Spleen (tissue), 11 donors: Measurements from ENCODE around the gene NFATC2IP. TPM values are rescaled to one million over a fixed set of nuclear protein-coding genes. Genes with fewer than 3 reads are reported as not detected.

Experiments
- DNase-seq: peaks from one replicate; pipeline ENCODE4 v3.0.0-alpha.2; 2020
- H3K27ac ChIP-seq, 8 donors: fragments of 200-600 bp; sonication (generic) in 7 of 8; 1 replicate in 4 of 8; 2 replicates in 4 of 8; pipeline versions ENCODE4 v1.5.0 to v1.8.0; 2016 to 2021; ENCODE audit warnings: inconsistent platforms in 4 of 8, mild to moderate bottlenecking in 4 of 8, moderate library complexity in 1 of 8
- H3K27me3 ChIP-seq, 7 donors: fragments of 200-600 bp; sonication (generic) in 6 of 7; replicated peaks in 1 of 7; 1 replicate in 4 of 7; 2 replicates in 3 of 7; pipeline versions ENCODE4 v1.5.0 to v1.8.0; 2016 to 2021; ENCODE audit warnings: inconsistent platforms in 3 of 7, mild to moderate bottlenecking in 1 of 7
- H3K36me3 ChIP-seq, 6 donors: fragments of 200-600 bp; sonication (generic) in 5 of 6; 1 replicate in 4 of 6; 2 replicates in 2 of 6; pipeline versions ENCODE4 v1.5.0 to v1.8.0; 2016 to 2021; ENCODE audit warnings: inconsistent platforms in 2 of 6
- H3K4me1 ChIP-seq, 6 donors: fragments of 200-600 bp; sonication (generic) in 5 of 6; 1 replicate in 3 of 6; 2 replicates in 3 of 6; pipeline versions ENCODE4 v1.5.0 to v1.8.0; 2016 to 2021; ENCODE audit warnings: inconsistent platforms in 3 of 6
- H3K4me3 ChIP-seq, 8 donors: fragments of 200-600 bp; sonication (generic) in 7 of 8; 1 replicate in 4 of 8; 2 replicates in 4 of 8; pipeline versions ENCODE4 v1.5.0 to v1.8.0; 2016 to 2021; ENCODE audit warnings: inconsistent platforms in 4 of 8, mild to moderate bottlenecking in 4 of 8, moderate library complexity in 2 of 8
- H3K9me3 ChIP-seq, 8 donors: fragments of 200-600 bp; sonication (generic) in 7 of 8; 1 replicate in 4 of 8; 2 replicates in 4 of 8; pipeline versions ENCODE4 v1.5.0 to v1.8.0; 2016 to 2021; ENCODE audit warnings: inconsistent platforms in 4 of 8
- CTCF ChIP-seq, 11 experiments: fragments of 200-600 bp in 7 of 11; fragments of 450-650 bp in 4 of 11; sonication (generic) in 4 of 11; IDR thresholded peaks in 8 of 11; conservative IDR thresholded peaks in 3 of 11; 1 replicate in 7 of 11; 2 replicates in 4 of 11; pipeline versions ENCODE4 v1.4.0 to v1.8.0; 2016 to 2021; ENCODE audit warnings: antibody characterized with exemption in 11 of 11, inconsistent platforms in 4 of 11, mild to moderate bottlenecking in 1 of 11
- POLR2A ChIP-seq, 3 donors: fragments of 450-650 bp; IDR thresholded peaks; one replicate each; pipeline ENCODE4 v1.5.1; 2017; ENCODE audit warnings: antibody characterized with exemption in 3 of 3, mild to moderate bottlenecking in 1 of 3
- POLR2AphosphoS5 ChIP-seq, 3 donors: sonication (generic); formaldehyde crosslinking; IDR thresholded peaks; one replicate each; pipeline ENCODE4 v1.5.1; 2017; ENCODE audit warnings: antibody characterized with exemption in 3 of 3
- WGBS, 5 donors: extraction: QIAGEN DNeasy Blood & Tissue Kit in 3 of 5; methylation state at CpG; one replicate each; pipeline versions ENCODE4 v1.1.5 to v1.1.7; 2013 to 2018; 5-methylcytosine and 5-hydroxymethylcytosine counted together
- intact Hi-C: fragments of 100-400 bp; cut with DNase I; formaldehyde crosslinking; loops from one replicate; pipeline ENCODE4 v1.15.0; 2023; ENCODE audit warnings: low total_unique reads
- polyA plus RNA-seq, 3 donors: library from polyadenylated mRNA; stranded (reverse); fragments of 200-250 nt; gene quantifications; one replicate each; pipeline ENCODE4 v1.2.1, GENCODE V29; 2013
- total RNA-seq, 7 donors: library from RNA; depleted of rRNA in 3 of 7; stranded (reverse); fragments of >200 nt in 3 of 7; fragmentation: NEBNext Ultra II Directional in 4 of 7; extraction: Animal tissue kit (Norgen Biotek cat#: 25700) in 4 of 7; gene quantifications; one replicate each; pipeline versions ENCODE4 v1.1.0 to v1.2.1, GENCODE V29; 2016 to 2021
- donor health status: healthy with polysubstance abuse.
- donor health status: DM: no; HTN: no; CAD: no; lungs with moderate emphysema.
- donor health status: DM: no; HTN: no; CAD: no.
- donor health status: Bipolar disorder and iron deficiency.
- donor health status: healthy.
- donor health status: DM: no; HTN: no; CAD: no.
- donor health status: DM: yes; HTN: yes; CAD: no.

The NFATC2IP gene
- total and polyA plus RNA-seq, 10 donors, result 21.1 to 63.5 (median 46.5) TPM

- Histone ChIP-seq H3K27me3 (no peaks in the 10 kb centered on the region), H3K4me1 (peaks cover 0 to 13% (median 6%) of the 10 kb centered on the region in 6 donors), H3K4me3 (no peak overlapping the region), H3K27ac (no peak overlapping the region), H3K9me3 (no peaks in the 10 kb centered on the region), H3K36me3 (peaks cover 3 to 100% (median 70%) of the 10 kb centered on the region in 6 donors)
- intact Hi-C loops, result no loop called here
- TF ChIP-seq POLR2AphosphoS5 (IDR thresholded peaks at IDR 0.05), result no peak
- TF ChIP-seq POLR2A (IDR thresholded peaks at IDR 0.05), result no peak
- no peak for TF ChIP-seq CTCF (IDR thresholded peaks at IDR 0.05 in 8 of 11, conservative IDR thresholded peaks at IDR 0.05 in 3 of 11)
- no peak for DNase-seq
- 81 to 90% (median 85%) methylated on average over 7 of the region's 7 CpGs for WGBS, 5 donors
These were observed 33.6 kb upstream of the NFATC2IP start for GRCh38 chr16:28917095-28917494.

GRCh38 chr16:28918698-28919097, 32.0 kb upstream of the NFATC2IP start:
- intact Hi-C loops, result no loop called here
- WGBS, 5 donors, result 93 to 100% (median 98%) methylated on average over 3 of the region's 3 CpGs
- Histone ChIP-seq H3K4me1 (peaks cover 7 to 29% (median 23%) of the 10 kb centered on the region in 6 donors), H3K27me3 (no peaks in the 10 kb centered on the region), H3K4me3 (no peak overlapping the region), H3K36me3 (peaks cover 3 to 95% (median 58%) of the 10 kb centered on the region in 6 donors), H3K9me3 (no peaks in the 10 kb centered on the region), H3K27ac (no peak overlapping the region)
- TF ChIP-seq POLR2A (IDR thresholded peaks at IDR 0.05) (no peak), CTCF (IDR thresholded peaks at IDR 0.05 in 8 of 11, conservative IDR thresholded peaks at IDR 0.05 in 3 of 11) (no peak), POLR2AphosphoS5 (IDR thresholded peaks at IDR 0.05) (no peak)
- DNase-seq, result no peak

DNA sequence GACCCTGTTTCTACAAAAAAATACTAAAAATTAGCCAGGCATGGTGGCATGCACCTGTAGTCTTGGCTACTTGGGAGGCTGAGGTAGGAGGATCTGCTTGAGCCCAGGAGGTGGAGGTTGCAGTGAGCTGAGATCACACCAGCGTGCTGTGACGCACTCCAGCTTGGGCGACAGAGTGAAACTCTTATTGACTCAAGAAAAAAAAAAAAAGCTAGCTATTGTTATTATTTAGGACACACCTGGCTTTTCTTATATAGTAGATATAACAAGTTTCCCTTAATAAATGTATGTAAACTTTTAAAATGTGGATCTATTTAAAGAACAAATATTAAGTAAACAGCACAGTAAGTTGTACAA, 27.5 kb upstream of the NFATC2IP start:
- no peaks in the 10 kb centered on the region for H3K27me3 ChIP-seq
- 62 to 77% (median 73%) methylated on average over 3 of the region's 3 CpGs for WGBS, 5 donors
- H3K36me3 ChIP-seq, result peaks cover 0 to 50% (median 23%) of the 10 kb centered on the region in 6 donors
- no peaks in the 10 kb centered on the region for H3K9me3 ChIP-seq
- H3K4me3 ChIP-seq, result peak overlapping the region in 4 of 8 donors; percentile 77 to 92 (median 84)
- no peak for TF ChIP-seq CTCF (IDR thresholded peaks at IDR 0.05 in 8 of 11, conservative IDR thresholded peaks at IDR 0.05 in 3 of 11)
- TF ChIP-seq POLR2AphosphoS5 (IDR thresholded peaks at IDR 0.05), result no peak
- no peak for TF ChIP-seq POLR2A (IDR thresholded peaks at IDR 0.05)
- DNase-seq, result no peak
- H3K4me1 ChIP-seq, result peaks cover 14 to 62% (median 41%) of the 10 kb centered on the region in 6 donors
- intact Hi-C loops, result no loop called here
- peak overlapping the region; percentile 40 to 100 (median 98) for H3K27ac ChIP-seq

GRCh38 chr16:28923652-28924398, 26.9 kb upstream of the NFATC2IP start:
- TF ChIP-seq CTCF (IDR thresholded peaks at IDR 0.05 in 8 of 11, conservative IDR thresholded peaks at IDR 0.05 in 3 of 11), result no peak
- peak in 1 of 3 donors; percentile 56 for TF ChIP-seq POLR2AphosphoS5 (IDR thresholded peaks at IDR 0.05)
- H3K36me3 ChIP-seq, result peaks cover 0 to 43% (median 18%) of the 10 kb centered on the region in 6 donors
- H3K27me3 ChIP-seq, result no peaks in the 10 kb centered on the region
- H3K4me3 ChIP-seq, result peak overlapping the region; percentile 58 to 92 (median 78)
- peaks cover 14 to 62% (median 41%) of the 10 kb centered on the region in 6 donors for H3K4me1 ChIP-seq
- intact Hi-C loops, result no loop called here
- no peaks in the 10 kb centered on the region for H3K9me3 ChIP-seq
- WGBS, 5 donors, result 43 to 63% (median 50%) methylated on average over 13 of the region's 13 CpGs
- DNase-seq, result peak; percentile 88
- H3K27ac ChIP-seq, result peak overlapping the region; percentile 94 to 100 (median 98)
